HG03521 (cell line): ENCODE data around the gene ZFYVE28.
"Not testable (repeated sequence)": the region's sequence is repeated elsewhere in the genome, so short reads cannot be mapped to it uniquely, and the experiment has no call there.

Experiments
- ATAC-seq: cut with Tn5 transposase; IDR thresholded peaks from one replicate; pipeline ENCODE4 v1.9.1; 2021; ENCODE audit warnings: mild to moderate bottlenecking, moderate library complexity; ENCODE audit not compliant: unreplicated experiment

ZFYVE28 gene

DNA sequence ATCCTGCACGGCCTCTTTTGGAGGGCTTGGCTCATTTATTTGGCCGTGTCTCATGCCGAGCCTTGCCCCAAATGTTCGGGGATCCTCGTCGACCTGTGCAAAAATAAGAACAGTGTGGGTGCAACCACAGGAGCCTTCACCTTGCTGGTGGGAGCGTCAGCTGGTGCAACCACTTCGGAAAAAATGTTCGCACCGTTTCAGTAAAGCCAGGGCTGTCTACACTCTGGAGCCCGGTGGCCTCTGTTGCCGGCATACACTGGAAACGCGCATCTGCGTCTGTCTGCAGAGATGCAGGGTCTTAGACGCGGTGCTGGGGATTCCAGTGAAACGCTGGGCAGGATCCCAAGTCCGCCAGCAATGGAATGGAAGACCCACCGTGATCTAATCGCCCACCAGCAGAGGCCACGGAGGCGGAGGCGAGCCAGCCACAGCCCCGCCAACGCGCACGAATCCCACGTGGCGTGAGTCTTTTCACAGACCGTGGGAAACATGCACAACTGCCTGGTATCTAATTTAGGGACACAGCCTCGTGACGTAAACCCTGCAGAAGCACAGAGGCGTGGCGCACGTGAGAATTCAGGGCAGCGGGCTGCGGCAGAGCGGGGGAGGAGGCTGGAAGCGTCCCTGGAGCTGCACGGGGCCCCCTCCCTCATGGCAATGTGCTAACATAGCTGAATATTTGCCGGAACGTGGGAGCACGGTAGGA, 142.7 kb downstream of the ZFYVE28 start:
- ATAC-seq = no peak

DNA sequence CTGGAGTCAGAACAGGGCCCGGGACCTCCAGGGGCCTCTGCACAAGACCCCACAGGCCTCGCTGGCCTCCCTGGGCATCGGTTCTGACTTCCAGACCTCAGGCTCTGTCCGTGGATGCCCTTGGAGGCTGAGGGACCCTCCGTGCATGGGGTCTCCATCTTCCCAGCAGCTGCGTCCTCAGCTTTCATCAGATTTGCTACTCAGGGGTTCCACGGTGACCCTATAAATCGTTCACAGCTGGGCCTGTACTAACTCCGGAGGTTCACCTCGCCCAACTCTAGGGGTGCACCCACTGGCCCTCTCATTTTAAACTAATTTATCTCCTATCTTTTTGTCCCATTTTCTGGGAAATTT, 143.4 kb downstream of the ZFYVE28 start:
- not testable (repeated sequence) for ATAC-seq

DNA sequence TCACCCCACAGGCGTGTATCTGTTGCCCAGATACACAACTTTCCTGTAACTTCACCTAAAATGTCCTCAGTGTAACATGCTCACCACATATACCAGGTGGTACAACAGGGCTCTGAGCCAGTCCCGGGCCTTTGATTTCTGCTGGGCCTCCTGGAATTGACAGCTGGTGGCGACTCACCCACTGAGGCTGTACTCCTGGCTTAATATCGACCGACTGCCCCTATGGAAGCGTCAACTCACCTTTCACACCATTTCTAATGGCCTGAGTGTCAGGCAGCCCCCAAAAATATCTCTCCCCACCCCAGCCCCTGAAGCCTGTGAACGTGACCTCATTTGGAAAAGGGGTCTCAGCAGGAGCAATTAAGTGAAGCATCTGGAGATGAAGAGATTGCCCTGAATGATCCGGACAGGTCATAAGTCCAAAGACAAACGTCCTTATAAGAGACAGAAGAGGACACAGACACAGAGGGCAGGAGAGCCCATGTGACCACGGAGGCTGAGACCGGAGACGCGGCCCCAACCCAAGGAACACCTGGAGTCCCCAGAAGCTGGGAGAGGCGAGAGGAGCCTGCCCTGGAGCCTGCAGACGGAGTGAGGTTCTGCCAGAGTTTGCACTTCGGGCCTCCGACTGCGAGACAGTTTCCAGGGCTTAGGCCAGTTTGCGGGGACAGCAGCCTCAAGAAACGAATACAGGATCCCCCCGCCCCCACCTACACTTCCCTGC, 144.0 kb downstream of the ZFYVE28 start:
- no peak for ATAC-seq

DNA sequence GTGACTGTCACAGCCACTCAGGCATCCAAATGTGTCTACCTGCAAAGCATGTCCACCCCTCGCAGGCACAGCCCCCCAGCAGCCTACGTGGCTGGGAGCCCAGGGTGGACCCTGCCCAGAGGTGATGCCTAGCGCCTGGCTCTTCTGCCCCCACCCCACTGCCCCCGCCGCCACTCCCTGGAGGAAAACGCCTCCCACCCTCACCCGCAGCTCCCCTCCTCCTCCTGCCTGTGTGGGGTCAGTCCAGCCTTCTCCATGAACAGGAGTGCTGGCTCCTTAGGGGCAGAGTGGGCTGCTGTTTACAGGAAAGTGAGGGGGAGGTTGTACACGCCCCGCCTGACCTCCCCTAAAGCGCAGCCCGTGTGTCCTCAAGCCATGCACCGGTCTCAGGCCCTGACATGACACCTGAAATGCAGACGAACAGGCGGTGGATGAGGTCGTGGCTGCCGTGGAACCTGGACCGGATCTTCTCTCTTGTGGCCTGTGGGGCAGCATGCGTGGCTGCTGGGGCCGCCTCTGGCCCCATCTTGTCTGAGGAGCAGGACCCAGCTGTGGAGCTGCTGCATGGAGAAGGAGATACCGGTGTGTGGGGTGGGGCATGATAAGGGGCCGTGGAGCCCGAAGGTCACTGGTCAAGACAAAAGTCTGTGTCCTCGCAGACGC, 144.7 kb downstream of the ZFYVE28 start:
- ATAC-seq = no peak

DNA sequence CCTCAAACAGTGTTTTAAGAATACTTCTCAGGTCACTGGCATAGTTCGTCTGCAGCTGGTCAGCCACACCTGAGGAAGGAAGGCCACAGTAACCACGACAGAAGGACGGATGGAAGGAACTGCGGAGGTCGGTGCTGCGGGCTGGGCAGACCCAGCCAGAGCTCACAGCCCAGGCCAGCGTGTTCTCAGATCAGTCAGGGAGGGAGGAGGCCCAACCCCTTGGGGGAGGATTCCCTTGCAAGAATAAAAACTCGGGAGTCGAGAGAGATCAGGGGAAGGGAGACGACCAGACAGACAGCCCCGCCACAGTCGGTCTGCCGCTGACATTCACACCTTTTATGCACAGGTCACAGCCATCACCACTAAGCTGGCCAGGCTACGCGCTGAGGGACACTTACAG, 145.2 kb downstream of the ZFYVE28 start:
- ATAC-seq = no peak

DNA sequence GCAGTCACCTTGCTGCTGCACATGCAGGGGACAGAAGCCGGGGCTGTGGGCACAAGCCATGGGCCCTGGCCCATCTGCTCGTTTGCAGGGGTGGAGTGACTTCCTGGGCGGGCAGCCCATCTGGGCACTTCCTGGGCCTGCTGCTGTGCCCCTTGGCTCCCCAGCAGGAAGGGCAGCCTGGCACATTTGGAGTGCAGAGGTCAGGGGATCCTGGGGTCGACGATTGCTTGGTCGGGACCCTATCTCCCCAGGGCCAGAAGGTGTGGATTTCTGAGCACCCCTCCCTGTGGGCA, 145.7 kb downstream of the ZFYVE28 start:
- no peak for ATAC-seq

DNA sequence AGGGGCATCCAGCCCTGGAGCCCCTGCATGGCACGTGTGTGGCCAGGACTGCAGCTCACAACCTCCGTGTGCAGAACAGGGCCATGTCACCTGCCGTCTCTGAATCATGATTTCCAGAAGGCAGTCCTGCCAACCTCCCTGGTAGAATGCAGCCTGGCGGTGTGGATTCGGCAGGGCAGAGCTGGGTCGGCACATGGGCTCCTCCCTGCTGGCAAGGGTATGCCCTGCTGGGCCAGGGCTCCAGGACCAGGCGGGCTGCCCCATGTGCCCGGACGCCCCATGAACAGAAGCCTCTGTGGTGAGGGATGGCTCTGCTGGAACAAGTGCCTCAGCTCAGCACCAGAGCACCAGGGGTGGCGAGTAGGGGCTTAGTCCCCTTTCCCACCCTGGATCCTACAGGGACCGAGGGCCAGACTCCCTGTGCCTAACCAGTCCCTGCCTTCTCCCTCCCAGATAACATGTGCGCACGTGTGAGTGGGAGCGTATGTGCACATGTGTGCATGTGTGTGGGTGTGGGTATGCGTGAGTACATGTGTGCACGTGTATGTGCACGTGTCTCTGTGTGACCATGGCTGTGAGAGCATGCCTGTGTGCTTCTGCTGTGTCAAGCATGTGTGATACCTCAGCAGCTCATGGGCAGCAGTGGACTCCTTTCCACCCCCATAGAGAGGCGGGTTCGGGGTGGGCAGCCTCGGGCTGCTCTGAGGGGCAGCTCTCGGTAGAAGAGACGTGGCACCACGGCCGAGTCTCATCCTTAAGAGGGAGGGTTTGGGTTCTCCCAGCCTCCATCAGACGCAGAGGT, 146.2 kb downstream of the ZFYVE28 start:
- ATAC-seq = no peak

DNA sequence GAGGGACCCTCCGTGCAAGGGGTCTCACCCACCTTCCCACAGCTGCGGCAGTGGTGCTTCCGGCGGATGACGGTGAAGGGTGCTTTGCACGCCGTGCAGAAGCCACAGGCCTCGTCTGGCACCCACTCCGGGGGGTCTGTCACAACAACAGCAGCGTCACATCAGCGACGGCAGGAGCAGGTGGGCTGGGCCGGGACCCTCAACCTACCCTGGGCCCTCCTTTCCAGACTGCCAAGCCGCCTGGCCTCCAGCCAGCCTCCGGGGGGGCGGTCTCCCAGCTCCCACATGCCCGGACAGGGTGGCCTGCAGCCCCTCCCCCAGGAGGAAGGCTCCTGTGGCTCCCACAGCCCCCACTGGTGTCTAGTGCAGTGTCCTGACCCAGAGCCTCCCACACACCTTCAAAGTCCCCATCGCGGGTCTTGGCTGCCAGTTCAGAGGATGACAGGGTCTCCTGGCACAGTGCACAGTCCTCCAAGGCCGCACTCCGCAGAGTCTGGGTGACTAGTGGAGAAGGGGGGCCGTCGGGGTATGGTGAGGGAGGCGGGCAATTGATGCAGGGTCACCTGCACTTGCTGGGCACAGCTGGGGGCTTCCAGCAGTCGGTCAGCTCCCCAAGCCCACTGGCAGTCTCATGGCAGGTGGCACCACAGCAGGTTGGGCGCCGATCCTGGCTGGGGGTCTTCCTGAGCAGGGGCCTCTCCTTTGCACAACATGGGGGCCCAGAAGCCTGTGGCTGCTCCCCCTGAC, 147.0 kb downstream of the ZFYVE28 start:
- ATAC-seq = no peak

DNA sequence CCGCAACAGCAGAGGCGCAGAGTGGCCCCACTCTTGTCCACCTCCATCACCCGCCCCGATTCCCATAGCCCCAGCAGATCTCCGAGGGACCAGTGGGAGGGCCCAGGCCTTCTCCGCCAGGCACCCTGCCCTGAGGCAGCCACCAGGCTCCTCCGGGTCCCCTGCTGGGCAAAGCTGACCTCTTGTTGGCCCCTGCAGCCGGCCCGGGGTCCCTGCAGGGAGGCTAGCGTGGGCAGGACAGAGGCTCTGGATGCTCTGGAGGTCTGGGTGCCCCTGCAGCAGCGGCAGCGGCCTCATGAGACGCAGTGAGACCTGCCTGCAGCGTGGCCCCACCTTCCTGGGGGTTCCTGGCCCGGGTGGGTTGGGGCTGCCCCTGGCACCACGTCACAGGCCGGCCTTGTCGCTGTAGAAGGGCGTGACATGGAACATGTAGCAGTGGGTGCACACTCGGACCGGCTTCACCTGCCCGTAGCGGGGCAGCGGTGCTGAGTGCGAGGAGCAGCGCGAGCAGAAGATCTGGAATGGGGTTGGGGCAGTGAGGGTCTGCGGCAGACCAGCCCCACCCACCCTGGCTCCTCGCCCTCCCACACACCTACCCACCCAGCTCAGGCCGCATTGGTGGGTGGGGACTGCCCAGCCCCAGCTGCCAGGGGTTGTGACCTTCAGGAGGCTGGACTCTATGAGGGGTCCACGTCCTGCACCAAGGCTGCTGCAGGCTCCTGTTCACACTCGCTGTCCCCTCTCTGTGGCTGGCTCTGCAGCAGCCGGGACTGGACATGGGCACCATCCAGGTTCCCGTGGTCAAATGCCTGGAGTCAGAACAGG, 147.9 kb downstream of the ZFYVE28 start:
- ATAC-seq = no peak

DNA sequence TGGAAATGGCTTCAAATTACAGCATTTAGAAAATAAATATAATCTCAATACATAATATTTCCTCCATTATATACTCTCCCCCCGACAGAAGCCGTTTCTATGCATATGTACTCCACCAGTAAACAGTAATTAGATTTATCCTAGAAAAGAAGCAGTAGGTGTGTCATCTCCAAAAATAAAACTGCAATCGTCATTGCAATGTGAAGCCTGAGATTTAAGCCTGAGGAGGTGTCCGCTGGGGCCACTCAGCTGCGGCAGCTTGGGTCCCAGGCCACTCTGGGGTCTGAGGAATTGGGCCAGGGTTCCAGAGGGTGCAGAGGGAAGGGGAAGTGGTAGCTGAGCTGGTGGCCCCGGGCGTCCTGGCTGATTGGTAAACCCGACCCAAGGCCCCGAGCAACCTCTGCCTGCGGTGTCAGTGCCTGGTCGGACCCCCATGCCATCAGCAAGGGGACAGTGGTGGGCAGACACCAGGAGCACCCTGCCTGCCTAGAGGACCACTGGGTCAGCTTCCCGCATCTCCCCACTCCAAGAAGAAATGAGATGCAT, 148.8 kb downstream of the ZFYVE28 start:
- ATAC-seq = no peak

DNA sequence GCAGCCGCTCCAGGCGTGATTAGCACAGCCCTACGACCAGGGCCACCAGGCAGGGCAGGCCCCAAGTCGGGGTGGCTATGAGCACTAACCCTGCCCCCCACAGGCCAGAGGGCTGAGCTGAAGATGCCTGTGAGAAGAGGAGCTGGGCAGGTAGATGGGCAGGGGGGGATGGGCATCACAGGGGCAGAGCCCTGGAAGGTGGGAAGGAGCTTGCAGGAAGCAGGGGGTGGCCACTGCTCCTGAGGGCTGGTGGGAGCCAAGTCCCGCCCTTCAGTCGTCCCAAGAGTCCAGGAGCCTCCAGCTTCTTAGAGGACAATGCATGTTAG, 149.3 kb downstream of the ZFYVE28 start:
- ATAC-seq = no peak

DNA sequence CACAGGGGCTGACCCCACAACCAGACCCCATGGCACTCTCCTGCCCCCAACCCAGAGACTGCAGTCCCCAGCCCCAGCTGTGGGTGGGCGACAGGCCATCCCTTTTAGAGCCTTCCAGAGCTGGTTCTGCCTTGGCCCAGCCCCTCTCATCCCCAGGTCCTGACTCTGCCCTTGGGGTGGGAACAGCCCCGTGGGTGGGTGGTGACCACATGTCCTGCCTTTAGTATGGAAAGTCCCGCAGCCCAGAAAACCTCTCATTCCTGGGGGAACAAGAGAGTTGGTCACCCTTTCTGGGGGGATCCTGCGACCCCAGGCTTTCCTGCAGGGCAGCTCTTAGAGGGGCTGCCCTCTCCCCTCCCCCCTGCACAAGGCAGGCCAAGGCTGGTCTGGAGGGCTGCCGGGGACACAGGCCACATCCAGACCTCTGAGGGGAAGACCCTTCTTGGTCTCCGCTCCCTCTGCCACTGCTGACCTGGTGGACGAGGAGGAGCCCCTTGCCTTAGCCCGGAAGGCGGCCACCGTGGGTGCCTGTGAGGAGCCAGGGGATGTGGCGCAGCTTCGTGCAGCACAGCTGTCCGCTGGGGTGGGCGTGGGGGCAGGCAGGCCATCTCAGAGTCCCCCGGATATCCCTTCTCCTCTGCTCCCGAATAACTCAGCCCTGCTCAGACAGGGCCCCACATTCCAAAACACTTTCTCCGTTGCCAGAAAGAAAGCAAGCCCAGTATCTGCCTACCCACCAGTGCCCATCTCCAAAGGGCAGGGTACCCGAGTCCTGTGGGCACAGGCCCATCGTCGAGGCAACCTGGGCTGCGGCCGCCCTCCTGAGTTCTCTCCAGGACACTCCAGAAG, 149.9 kb downstream of the ZFYVE28 start:
- no peak for ATAC-seq

DNA sequence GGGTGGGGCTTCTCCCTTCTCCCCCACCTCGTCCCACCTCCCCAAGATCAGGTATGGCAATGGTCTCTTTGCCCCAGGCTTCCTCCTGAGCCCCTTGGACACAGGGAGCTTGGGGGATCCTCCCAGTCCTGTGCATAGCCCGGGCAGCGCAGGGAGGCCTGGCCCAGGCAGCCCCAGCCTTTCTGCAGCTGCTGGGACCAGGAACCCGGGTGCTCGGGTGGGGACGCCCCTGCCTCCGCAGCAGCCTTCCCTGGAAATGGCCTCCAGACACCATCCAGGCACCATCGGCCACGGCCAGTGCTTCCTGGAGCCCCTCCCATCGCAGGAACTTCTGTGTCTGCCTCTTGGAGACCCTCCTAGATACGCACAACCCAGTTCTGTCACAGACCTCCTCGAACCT, 150.6 kb downstream of the ZFYVE28 start:
- no peak for ATAC-seq

DNA sequence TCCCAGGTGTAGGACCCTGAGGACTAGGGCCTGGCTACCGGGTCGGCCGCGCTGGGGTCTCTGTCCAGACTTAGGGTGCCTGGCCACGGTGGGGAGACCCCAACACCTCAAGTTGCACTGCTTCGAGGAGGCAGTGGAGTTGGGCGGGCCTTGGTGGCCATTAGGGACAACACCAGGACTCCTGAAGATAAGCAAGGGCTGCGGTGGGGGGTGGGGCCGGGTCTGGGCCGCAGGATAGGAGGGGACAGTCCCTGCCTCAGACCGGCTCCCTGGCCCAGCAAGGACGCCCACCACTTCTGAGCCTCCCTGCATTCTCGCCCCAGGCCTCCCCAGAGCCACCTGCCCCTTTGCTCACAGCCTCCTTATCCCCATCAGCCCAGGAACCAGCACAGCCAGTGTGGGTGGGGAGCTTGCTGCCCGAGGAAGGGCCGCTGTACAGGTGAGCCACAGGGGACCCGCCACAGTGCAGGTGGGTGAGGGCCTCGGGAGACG, 151.1 kb downstream of the ZFYVE28 start:
- no peak for ATAC-seq

DNA sequence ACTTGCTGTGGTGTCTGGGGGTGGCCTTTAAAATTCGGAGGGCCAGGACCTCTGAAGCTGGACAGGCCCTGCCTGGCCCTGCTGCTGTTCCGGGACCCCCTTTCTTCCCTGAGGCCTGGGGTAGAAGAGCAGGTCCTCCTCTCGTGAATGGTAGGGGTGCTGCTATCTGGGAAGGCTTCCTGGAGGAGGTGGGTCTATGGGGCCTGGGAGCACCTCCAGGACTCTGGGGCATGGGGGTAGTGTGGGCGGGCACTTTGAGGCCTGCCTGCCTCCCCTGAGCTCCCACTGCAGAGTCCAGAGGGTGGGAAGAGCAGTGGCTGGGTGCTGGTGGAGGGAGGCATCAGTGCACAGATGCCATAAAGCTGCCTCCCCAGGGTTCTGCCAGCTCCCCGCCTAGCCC, 151.6 kb downstream of the ZFYVE28 start:
- ATAC-seq = no peak

DNA sequence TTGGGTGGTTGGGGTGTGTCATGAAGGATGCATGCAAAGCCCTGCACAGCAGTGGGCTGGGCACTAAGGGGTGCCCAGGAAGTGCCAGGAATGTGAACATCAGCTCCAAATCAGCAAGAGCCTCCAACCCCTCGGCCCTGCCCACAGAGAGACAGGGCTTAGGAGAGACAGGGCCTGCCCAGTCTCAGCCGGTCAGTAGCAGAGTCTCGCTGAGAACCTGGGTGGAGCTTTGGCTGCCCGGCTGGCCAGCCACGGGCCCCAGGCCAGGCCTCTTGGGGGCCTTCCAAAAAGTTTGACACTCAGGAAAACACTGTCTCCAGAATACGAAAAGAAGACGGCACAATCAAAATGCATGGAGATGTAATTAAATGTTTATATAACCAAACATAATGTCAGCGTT, 152.3 kb downstream of the ZFYVE28 start:
- no peak for ATAC-seq

DNA sequence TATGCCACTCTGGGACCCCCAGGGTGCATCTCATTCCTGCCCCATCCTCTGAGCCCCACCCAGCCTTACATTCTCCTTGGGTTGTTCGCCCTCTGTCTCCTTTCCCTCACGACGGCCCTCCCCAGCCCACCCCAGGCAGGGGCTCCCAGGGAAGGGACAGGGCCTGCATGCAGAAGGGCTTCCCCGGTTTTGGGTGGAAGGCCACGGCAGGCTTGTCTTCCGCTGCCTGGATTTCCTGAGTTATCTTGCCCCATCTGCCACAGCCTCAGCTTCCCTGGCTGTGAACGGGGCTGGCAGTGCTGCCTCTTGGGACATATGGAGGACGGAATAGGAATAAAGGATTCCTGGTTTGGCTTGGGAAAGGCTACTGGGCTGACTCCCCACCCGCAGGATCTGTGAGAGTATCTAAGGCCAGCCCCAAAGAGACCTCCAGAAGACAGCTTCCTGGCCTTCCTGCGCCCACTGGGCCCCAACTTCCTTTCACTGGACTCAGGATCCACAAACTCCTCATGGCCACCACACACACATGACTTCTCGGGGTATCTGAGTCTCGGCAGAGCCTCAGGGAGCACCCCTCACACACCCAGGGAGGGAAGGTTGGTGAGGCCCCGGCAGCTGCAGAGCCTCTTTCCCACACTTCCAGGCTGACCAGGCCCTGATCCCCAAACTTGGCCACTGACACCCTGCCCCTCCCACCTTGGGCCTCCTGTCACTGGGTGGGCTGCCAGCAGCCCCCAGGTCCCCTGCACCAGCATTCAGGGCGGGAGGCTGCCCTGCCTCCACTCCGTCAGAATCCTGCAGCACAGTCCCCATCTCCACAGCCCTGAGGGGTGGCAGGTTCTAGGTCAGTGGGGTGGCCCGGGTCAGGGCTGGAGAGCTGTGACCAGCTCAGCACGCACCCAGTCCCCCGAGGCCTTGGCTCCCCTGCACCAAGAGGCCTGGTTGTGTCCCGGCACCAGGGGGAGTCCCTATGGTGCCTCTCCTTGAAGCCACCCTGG, 153.0 kb downstream of the ZFYVE28 start:
- no peak for ATAC-seq
